ENCODE results near the gene TBX6. TPM values are rescaled to one million over a fixed set of nuclear protein-coding genes. Genes with fewer than 3 reads are reported as not detected.
A peak's percentile ranks its signal among the peaks of the same experiment; 100 is the strongest.

Gene TBX6
- total RNA-seq, 2 experiments from 2014 or later: 2.7 to 3.0 TPM

DNA sequence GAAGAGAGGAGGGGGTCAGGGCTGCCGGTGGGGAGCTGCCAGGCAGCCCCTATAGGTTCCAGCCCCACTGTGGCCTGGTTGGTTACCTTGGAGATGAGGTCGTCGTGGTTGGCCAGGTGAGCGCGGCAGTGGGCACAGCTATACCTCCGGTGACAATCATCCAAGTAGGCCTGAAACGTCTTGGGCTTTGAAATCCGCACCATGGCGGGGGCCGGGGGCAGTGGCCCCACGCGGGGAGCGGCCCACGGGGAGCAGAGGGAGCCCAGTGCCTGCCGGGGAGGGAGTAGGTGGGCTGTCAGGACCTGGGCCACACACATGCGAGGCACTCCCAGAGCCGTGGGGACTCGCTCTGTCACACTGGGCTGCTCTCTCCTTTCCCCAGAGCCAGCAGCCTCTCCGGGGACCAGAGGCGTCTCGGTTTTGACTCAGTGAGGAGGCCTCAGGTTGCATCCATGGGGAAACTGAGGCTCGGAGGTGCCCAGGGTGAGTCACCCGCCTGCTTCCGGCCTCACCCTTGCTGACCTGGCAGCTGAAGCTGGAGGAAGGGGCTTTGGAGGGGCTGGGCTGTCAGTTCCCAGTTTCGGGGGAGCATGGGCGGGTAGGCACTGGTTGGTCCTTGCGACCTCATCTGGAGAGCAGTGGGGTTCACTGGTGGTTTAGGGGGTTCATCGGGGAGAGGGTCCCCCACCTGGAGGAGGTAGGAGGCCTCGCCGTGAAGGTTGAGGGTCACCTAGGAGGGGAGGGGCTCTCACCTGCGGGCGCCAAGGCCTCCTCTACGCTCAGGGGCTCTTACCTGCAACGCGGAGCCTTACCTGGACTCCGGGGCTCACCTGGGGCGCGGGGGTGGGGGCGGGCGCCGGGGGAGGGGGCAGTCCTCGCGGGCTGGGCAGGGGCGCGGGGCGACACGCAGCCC, 3.7 kb upstream of the TBX6 start:
- Mint-ChIP-seq H3K4me3 (peak overlapping the region; percentile 79), H3K27me3 (no peaks in the 10 kb centered on the region), H3K4me1 (peaks cover 36% of the 10 kb centered on the region), H3K9me3 (ENCODE audit: low read depth) (peaks cover 14% of the 10 kb centered on the region), H3K27ac (peak overlapping the region; percentile 83), H3K36me3 (ENCODE audit: low read depth) (peaks cover 23% of the 10 kb centered on the region)
- ATAC-seq (no peak), DNase-seq (peak; percentile 47)
- ChIA-PET POLR2A (interaction anchor here (1.4 kb wide), 1 partner anchor 30 kb away, joined by 3 read pairs; the partner anchor contains the start of gene ALDOA), CTCF (no interaction called here)
- intact Hi-C loops (cut with DNase I, micrococcal nuclease): loop anchor here in 1 of 2 experiments (1.0 to 10.0 kb wide), 7 partner anchors 19 to 1271 kb away; partner anchors contain the start of genes ALDOA, ATXN2L, CORO1A and MAPK3

DNA sequence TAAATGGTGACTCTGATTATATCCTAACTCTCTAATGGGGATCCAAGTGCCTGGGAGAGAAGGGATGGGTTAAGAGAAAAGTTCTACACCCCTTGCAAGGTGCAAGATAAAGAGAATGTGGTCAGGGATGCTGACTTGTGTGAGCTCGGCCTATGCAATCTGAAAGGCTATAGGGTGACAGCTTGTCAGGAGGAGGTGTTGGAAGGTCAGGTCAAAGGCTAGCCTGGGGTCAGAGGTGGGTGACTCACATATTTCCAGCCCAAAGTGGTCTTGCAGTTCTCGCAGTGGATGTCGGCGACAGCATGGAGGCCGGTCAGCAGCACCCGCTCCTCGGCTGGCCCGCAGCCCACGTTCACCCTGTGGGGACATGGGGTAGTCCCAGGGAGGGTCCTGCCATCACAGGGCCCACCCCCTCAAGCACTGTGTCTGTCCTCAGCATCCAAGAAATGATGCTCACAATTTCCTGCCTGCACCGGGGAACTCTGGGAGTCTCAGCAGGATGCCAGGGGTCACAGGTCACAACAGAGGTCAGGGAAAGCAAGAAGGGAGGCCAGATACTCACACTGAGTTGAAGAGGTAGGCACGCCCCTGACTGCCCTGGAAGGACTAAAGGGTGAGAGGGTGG, 2.9 kb upstream of the TBX6 start:
- ATAC-seq (no peak), DNase-seq (no peak)
- peaks cover 23% of the 10 kb centered on the region for H3K36me3 Mint-ChIP-seq (ENCODE audit: low read depth)
- intact Hi-C loops (cut with DNase I, micrococcal nuclease): loop anchor here in 1 of 2 experiments (5.0 to 10.0 kb wide), 5 partner anchors 313 to 1270 kb away; partner anchors contain the start of genes ATXN2L, ITGAL, SRCAP and ZNF764
- H3K4me3 Mint-ChIP-seq: peak overlapping the region; percentile 79
- ChIA-PET CTCF (interaction anchor here (0.6 to 1.7 kb wide), 5 partner anchors 31 to 315 kb away, joined by 3 to 7 read pairs (median 3); no protein-coding TSS in a partner anchor), POLR2A (no interaction called here)
- peak overlapping the region; percentile 83 for H3K27ac Mint-ChIP-seq
- H3K4me1 Mint-ChIP-seq: peaks cover 43% of the 10 kb centered on the region
- peaks cover 14% of the 10 kb centered on the region for H3K9me3 Mint-ChIP-seq (ENCODE audit: low read depth)
- H3K27me3 Mint-ChIP-seq: no peaks in the 10 kb centered on the region

DNA sequence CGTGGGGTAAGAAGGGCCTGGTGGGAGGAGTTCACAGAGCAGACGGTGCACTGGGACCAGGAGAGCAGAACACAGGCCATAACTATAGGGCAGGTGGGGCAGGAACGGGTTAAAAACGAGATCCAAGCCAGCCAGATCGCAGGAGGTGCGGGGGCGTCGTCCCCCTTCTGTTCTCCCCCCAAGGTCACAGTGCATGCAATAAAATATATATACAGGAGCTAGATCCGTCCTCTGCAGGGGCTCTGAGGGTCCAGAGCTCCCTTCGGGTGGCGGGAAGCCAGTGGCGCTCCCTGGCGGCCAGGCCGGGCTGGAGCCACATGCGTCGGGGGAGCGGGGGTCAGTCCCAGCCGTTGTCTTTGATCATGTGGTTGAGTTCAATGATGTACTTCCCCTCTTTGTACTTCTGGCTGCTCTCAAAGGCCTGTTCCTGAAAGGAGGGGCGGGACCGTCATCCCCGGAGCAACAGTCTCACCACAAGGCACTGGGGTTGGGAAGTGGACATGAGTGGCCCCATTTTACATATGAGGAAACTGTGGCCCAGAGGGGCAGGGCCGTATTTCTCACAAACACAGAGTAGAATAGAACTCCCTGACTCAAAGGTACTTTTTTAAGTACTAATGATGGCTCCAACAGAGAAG, 768 bp upstream of the TBX6 start:
- intact Hi-C loops (cut with DNase I, micrococcal nuclease): loop anchor here (1.0 to 10.0 kb wide), 12 partner anchors 17 to 1268 kb away; partner anchors contain the start of genes PPP4C (in 2 of the 2), ALDOA (in 1 of the 2), ASPHD1 (in 1 of the 2) and ATXN2L (in 1 of the 2)
- ChIA-PET POLR2A (interaction anchor here (0.6 to 1.7 kb wide), 6 partner anchors 16 to 473 kb away, joined by 3 to 10 read pairs (median 4); partner anchors contain the start of genes ALDOA, PPP4C and TBC1D10B), CTCF (interaction anchor here (0.6 to 3.8 kb wide), 35 partner anchors 10 to 515 kb away, joined by 3 to 31 read pairs (median 4); partner anchors contain the start of genes ALDOA, CD2BP2, CORO1A and GDPD3)
- Mint-ChIP-seq H3K27me3 (no peaks in the 10 kb centered on the region), H3K4me1 (peaks cover 51% of the 10 kb centered on the region), H3K4me3 (peak overlapping the region; percentile 84), H3K27ac (peak overlapping the region; percentile 92), H3K9me3 (ENCODE audit: low read depth) (peaks cover 8% of the 10 kb centered on the region), H3K36me3 (ENCODE audit: low read depth) (peaks cover 19% of the 10 kb centered on the region)
- peak; percentile 88 for DNase-seq
- ATAC-seq: peak; percentile 52

DNA sequence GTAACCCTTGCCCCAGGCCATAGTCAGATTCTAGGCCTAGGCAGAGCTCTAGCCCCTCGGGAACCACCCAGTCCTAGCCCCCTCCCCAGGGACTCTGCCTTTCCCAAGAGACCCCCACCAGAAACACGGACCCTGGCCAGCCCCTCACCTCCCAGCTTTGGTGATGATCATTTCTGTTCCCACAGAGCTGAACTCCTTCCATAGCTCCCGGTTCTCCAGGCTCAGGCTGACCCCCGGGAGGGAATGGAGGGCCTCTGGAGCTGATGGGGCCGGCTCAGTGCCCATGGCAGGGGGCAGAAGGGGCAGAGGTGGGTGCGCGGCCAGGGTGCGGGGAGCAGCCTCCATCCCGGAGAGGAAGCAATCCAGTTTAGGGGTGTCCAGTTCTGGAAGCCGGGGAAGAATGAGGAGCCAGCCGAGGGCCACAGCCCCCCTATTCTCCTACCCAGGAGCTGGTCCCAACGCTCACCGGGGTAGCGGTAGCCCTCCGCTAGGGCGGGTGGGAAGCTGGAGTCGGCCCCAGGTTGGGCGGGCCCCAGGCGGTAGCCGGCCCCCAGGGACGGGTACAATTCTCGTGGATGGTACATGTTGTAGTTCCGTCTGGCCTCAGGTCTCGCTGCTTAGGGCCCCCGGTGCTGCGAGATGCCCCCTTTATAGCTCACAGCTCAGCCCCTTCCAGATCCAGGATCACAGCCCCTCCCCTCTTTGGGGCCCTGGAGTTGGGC, 953 bp downstream of the TBX6 start:
- peaks cover 49% of the 10 kb centered on the region for H3K4me1 Mint-ChIP-seq
- no peak for ATAC-seq
- intact Hi-C loops (cut with DNase I, micrococcal nuclease): loop anchor here in 1 of 2 experiments (5.0 to 10.0 kb wide), 5 partner anchors 317 to 1266 kb away; partner anchors contain the start of genes ATXN2L, ITGAL, SRCAP and ZNF764
- peak overlapping the region; percentile 30 for H3K4me3 Mint-ChIP-seq
- H3K9me3 Mint-ChIP-seq (ENCODE audit: low read depth): no peaks in the 10 kb centered on the region
- CTCF ChIA-PET: interaction anchor here (0.5 to 3.8 kb wide), 9 partner anchors 11 to 95 kb away, joined by 3 to 31 read pairs (median 6); partner anchors contain the start of genes ALDOA and GDPD3
- DNase-seq: no peak
- POLR2A ChIA-PET: interaction anchor here (0.6 to 2.3 kb wide), 7 partner anchors 14 to 280 kb away, joined by 3 to 8 read pairs (median 3); partner anchors contain the start of genes ALDOA, CORO1A and TBC1D10B
- no peaks in the 10 kb centered on the region for H3K27me3 Mint-ChIP-seq
- H3K36me3 Mint-ChIP-seq (ENCODE audit: low read depth): peaks cover 13% of the 10 kb centered on the region
- H3K27ac Mint-ChIP-seq: peak overlapping the region; percentile 74

DNA sequence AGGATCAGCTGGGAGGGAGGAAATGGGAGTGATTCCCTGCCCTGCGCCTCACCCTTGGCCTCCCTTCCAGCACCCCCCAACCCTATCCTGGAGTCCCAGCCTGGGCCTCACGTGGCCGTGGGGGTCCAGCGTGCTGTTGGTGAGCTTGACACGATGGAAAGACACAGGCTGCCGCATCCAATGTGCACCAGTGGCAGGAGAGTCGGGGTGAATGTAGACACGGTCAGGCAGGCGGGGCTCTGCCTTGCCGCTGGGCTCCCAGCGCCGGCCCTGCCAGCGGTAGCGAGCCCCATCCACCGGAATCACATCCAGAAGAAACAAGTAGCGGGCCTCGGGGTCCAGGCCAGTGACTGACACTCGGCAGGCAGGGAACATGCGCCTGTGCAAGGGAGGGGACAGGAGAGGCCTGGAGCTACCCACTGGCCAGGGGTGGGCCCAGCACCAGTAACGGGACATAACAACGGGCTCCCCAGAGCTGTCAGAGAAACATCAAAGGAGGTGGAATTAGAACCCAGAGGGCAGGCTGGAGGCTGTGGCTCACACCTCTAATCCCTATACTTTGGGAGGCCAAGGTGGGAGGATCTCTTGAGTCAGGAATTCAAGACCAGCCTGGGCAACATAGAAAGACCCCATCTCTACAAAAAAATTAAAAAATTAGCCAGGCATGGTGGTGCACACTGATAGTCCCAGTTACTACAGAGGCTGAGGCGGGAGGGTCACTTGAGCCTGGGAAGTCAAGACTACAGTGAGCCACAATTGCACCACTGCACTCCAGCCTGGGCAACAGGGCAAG, 2.7 kb downstream of the TBX6 start:
- Mint-ChIP-seq H3K36me3 (ENCODE audit: low read depth) (peaks cover 12% of the 10 kb centered on the region), H3K27me3 (no peaks in the 10 kb centered on the region), H3K9me3 (ENCODE audit: low read depth) (no peaks in the 10 kb centered on the region), H3K27ac (peak overlapping the region; percentile 74), H3K4me1 (peaks cover 32% of the 10 kb centered on the region), H3K4me3 (no peak overlapping the region)
- ChIA-PET CTCF (interaction anchor here (0.6 to 0.7 kb wide), 2 partner anchors 21 to 65 kb away, joined by 3 read pairs; no protein-coding TSS in a partner anchor), POLR2A (interaction anchor here (2.3 kb wide), 1 partner anchor 23 kb away, joined by 8 read pairs; the partner anchor contains the start of gene ALDOA)
- ATAC-seq (no peak), DNase-seq (no peak)
- intact Hi-C loops (cut with DNase I, micrococcal nuclease): no loop called here

DNA sequence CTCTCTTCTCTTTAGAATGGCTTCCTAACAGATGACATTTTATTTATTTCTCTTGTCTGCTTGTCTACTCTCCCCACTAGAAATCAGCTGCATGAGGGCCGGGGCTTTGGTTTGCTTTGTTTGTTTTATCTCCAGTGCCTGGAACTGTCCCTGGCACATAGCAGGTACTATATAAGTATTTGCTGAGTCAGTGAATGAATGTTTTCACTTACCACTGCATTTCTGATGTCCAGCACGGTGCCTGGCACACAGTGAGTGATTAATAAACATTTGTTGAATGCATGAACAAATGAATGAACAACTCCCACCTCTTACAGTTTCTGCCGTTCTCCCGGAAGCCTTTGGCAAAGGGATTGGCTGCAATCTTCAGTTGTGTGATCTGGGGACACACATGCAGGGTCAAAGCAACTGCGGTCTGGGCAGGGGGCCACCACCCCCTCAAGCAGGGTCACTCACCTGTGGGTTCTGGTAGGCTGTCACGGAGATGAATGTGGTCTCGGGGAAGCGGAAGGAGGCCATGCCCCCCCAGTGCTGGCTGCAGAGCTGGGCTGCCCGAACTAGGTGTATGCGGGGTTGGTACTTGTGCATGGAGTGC, 3.4 kb downstream of the TBX6 start:
- Mint-ChIP-seq H3K27me3 (no peaks in the 10 kb centered on the region), H3K4me1 (peaks cover 29% of the 10 kb centered on the region), H3K36me3 (ENCODE audit: low read depth) (peaks cover 18% of the 10 kb centered on the region), H3K27ac (no peak overlapping the region), H3K9me3 (ENCODE audit: low read depth) (no peaks in the 10 kb centered on the region), H3K4me3 (no peak overlapping the region)
- DNase-seq: no peak
- ChIA-PET CTCF (interaction anchor here (0.6 to 0.7 kb wide), 2 partner anchors 21 to 66 kb away, joined by 3 read pairs; no protein-coding TSS in a partner anchor), POLR2A (no interaction called here)
- intact Hi-C loops (cut with DNase I, micrococcal nuclease): no loop called here
- no peak for ATAC-seq

DNA sequence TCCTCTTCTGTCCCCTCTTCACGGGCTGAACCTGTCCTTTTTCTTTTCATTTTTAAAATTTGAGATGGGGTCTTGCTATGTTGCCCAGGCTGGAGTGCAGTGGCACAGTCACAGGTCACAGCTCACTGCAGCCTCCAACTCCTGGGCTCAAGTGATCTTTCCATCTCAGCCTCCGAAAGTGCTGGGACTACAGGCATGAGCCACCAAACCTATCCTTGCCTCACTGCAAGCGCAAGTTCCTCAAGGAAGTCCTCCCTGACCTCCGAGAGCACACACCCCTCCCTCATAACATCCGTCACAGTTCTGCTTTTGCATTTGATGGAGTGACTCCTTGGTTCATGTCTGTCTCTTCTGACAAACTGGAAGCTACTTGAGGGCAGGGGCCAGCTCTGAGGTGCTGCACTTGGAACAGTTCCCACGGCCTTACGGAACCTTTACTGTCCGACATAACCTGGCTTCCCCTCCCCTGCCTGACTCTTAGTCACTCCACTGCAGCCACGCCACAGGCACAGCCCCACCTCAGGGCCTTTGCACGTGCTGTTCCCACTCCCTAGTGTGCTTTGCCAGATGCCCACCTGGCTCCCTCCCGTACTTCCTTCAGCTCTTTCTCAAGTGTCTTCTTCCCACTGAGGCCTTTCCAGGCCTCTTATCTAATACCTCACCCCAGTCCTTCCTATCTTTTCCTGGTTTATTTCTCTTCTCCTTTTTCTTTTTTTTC, 4.4 kb downstream of the TBX6 start:
- DNase-seq: no peak
- Mint-ChIP-seq H3K4me1 (peaks cover 23% of the 10 kb centered on the region), H3K36me3 (ENCODE audit: low read depth) (peaks cover 24% of the 10 kb centered on the region), H3K27me3 (no peaks in the 10 kb centered on the region), H3K4me3 (no peak overlapping the region), H3K27ac (peak overlapping the region; percentile 5), H3K9me3 (ENCODE audit: low read depth) (no peaks in the 10 kb centered on the region)
- CTCF ChIA-PET: no interaction called here
- no peak for ATAC-seq
- intact Hi-C loops (cut with DNase I, micrococcal nuclease): no loop called here
- POLR2A ChIA-PET: no interaction called here

DNA sequence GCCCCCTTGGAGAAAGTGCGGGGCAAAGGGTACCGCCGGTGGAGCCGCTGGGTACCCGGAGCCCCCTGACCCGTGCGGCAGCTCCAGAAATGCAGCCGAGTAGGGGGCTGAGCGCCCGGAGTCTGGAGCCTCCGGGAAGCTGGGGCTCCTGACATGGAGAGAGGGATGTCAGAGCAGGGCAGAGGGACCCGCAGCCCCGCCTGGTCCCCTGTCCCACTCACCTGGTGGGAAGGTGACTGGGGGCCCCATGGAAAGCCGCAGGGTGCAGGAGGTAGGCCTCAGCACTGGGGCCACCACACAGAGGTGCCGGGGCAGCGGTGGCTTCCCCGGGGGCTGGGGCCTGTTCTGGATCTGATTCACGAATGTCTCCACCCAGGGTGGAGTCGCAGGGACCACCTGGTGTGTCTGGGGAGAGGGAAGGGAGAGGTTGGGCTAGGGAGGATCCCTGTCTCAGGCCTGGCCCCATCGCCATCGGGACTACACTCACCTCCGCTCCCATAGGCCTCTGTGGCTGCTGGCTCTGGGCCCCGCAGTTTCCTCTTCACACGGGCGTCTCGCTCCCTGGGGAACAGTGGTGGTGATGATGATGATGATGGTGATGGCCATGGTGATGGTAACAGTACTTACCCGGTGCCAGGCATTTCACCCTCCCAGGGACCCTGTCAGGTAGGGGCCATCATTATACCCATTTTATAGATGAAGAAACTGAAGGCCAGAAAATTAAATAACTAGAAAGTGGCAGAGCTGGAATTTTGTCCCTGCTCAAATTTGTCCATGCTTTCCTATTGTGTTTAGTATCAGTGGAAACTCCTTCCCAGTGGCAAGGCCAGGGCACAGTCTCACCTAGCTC, 5.2 kb downstream of the TBX6 start:
- ATAC-seq: no peak
- intact Hi-C loops (cut with DNase I, micrococcal nuclease): no loop called here
- POLR2A ChIA-PET: no interaction called here
- Mint-ChIP-seq H3K27ac (no peak overlapping the region), H3K9me3 (ENCODE audit: low read depth) (no peaks in the 10 kb centered on the region), H3K4me1 (peaks cover 18% of the 10 kb centered on the region), H3K4me3 (no peak overlapping the region), H3K27me3 (no peaks in the 10 kb centered on the region), H3K36me3 (ENCODE audit: low read depth) (peaks cover 30% of the 10 kb centered on the region)
- CTCF ChIA-PET: no interaction called here
- no peak for DNase-seq
